DND-41 (cell line): ENCODE measurements around the gene MYO18B.

Source experiments
- EZH2 ChIP-seq: IDR thresholded peaks from 3 replicates; pipeline ENCODE4 v1.6.1; 2012; ENCODE audit warnings: borderline replicate concordance, low read depth, mild to moderate bottlenecking, moderate library complexity, low read length, inconsistent platforms; ENCODE audit not compliant: severe bottlenecking
- TF ChIP-seq, protein P1 (sequence below): IDR thresholded peaks from 2 replicates; pipeline ENCODE4 v1.5.1; 2012; ENCODE audit warnings: borderline replicate concordance, low read length, moderate library complexity, mild to moderate bottlenecking; ENCODE audit not compliant: poor library complexity, severe bottlenecking; ENCODE audit errors: extremely low read depth

- TF ChIP-seq, protein P1, sequence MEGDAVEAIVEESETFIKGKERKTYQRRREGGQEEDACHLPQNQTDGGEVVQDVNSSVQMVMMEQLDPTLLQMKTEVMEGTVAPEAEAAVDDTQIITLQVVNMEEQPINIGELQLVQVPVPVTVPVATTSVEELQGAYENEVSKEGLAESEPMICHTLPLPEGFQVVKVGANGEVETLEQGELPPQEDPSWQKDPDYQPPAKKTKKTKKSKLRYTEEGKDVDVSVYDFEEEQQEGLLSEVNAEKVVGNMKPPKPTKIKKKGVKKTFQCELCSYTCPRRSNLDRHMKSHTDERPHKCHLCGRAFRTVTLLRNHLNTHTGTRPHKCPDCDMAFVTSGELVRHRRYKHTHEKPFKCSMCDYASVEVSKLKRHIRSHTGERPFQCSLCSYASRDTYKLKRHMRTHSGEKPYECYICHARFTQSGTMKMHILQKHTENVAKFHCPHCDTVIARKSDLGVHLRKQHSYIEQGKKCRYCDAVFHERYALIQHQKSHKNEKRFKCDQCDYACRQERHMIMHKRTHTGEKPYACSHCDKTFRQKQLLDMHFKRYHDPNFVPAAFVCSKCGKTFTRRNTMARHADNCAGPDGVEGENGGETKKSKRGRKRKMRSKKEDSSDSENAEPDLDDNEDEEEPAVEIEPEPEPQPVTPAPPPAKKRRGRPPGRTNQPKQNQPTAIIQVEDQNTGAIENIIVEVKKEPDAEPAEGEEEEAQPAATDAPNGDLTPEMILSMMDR: no peak
- no peak for TF ChIP-seq EZH2
These were observed 246.0 kb downstream of the MYO18B start for GRCh38 chr22:25987948-25988347.
